Activated T-cell treated with anti-CD3 and anti-CD28 coated beads, Interleukin-2, amount 50 U/mL, for 48 hours (primary cell): ENCODE measurements around the gene KIF27.
"Not testable (repeated sequence)": the region's sequence is repeated elsewhere in the genome, so short reads cannot be mapped to it uniquely, and the experiment has no call there.

Source experiments
- DNase-seq, 2 experiments: peaks; one replicate each; pipeline ENCODE4 v3.0.0-alpha.2; 2020

KIF27 gene

DNA sequence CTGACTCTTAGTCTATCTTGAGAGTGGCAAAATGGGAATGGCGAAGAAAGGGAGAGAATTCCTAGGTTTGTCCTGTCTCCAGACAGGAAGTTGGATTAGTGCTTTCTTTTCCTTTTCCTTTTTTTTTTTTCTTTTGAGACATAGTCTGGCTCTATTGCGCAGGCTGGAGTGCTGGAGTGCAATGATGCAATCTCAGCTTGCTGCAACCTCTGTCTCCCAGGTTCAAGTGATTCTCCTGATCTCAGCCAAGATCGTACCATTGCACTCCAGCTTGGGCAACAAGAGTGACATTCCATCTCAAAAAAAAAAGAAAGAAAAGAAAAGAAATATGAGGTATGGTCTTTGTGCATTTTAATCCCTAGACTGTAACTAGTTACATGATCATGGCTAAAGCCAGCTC, 12.6 kb upstream of the KIF27 start:
- no peak for DNase-seq

DNA sequence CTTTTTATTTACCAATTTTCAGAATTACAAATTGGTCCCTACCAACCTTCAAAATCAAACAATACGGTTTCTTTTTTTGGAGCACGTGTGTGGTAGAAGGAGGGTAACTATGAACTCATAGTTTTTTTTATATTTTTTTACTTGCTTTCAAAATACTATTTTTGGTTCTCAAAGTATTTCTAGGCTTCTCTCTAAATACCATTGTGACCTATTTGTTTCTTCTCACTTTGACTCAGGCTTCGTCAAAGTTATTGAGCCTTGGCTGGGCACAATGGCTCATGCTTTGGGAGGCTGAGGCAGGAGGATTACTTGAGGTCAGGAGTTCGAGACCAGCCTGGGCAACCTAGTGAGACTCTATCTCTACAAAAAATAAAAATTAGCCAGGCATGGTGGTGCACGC, 11.6 kb upstream of the KIF27 start:
- no peak for DNase-seq

DNA sequence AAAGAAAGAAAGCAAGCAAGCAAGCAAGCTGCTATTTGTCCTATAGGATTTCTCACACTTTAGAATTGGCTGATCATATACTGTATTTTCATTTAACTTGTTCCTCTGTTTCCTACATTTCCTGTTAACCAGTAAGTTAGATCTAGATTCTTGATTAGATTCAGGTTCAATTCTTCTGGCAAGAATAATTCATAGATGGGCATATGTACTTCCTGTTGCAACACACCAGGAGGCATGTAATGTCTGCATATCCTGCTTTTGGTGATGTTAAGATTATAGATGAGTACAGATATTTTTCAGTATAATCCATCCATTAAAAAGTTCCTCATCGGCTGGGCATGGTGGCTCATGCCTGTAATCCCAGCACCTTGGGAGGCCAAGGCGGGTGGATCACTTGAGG, 10.8 kb upstream of the KIF27 start:
- no peak for DNase-seq

DNA sequence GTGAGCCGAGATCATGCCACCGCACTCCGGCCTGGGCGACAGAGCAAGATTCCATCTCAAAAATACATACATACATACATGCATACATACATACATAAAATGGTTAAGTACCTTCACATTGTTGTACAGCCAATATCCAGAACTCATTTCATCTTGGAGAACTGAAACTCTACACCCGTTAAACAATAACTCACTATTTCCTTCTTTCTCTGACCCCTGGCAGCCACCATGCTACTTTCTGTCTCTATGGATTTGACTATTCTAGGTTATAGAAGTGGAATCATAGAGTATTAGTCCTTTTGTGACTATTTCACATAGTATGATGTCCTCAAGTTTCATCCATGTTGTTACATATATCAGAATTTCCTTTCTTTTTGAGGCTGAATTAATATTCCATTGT, 9.6 kb upstream of the KIF27 start:
- DNase-seq: no peak

DNA sequence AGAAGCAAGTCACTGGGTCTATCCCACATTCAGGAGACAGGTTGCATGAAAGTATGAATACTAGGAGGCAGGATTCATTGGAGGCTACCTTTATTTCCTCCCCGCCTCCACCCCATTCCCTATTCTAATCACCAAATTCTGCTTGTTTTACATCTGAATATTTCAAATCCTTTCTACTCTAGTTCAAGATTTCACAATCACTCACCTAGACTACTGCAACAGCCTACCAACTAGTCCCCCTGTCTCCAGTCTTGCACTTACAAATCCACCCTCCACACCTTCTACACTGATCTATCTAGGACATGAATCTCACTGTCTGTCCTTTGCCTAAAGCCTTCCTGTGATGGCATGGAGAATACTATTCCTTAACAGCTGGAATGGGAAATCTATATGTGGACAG, 6.4 kb upstream of the KIF27 start:
- DNase-seq: no peak

DNA sequence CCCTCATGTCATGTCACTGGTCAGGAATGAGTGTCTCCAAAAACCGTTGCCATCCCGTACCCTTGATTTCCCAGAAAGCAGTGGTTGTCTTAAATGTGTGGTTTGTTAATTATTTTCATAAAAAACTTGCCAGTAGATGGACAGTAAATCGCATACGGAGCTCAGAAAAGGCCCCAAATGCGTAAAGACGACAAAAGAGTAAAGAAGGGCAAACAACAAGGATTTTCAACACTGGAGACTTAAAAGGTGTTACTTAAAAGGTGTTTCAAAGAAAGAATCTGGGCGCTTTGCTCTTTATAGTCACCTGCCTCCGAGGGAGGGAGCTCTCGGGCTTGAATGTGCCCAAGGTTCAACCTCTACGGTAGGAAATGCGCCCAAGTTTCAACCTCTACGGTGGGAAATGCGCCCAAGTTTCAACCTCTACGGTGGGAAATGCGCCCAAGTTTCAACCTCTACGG, 734 bp downstream of the KIF27 start:
- DNase-seq: no peak

DNA sequence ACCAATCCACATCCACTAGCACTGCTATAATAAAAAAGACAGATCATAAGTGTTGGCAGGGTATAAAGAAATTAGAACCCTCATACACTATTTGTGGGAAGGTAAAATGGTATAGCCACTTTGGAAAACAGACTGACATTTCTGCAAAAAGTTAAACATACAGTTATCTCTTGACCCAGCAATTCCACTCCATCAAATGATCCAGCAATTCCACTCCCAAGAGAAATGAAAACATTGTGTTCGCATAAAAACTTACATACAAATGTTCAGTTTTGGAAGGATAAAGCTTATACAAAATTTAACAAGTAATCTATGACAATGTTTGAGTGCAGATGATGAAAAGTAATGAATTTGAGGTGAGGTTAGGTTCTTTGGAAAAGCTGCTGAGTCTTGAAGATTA, 2.1 kb downstream of the KIF27 start:
- no peak for DNase-seq

DNA sequence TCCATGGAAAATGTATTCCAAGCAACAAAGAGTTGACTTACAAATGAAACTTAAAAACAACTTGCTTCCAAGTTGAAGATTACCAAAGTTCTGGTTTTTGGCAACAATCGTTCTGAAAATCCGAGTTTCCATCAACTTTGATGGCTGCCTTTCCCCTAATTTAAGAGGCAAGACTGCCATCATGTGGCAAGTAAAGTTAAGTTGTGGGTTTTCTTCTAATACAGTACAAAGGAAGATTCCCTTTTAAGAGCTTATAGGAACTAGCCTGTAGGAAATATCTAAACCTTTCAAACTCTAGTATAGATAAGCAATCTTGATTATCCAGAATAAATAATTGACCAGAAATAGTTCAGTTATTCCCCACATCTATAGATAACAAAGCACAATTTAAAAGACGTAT, 9.0 kb downstream of the KIF27 start:
- DNase-seq: not testable (repeated sequence)

DNA sequence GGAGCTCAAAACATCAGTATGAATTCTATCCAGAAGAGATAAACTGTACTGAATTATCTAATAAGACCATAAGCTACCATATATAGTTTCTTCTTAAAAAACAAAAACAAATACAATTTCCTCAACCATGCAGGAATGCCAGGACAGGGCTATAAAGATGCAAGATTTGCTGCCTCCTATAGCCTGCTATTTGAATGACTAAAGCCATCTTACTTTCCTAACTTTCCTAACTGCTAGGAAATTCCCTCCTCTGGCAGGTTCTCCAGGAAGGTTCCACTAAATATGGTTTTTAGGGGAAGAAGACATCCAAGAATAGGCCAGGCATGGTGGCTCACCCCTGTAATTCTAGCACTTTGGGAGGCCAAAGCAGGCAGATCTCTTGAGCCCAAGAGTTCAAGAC, 15.1 kb downstream of the KIF27 start:
- DNase-seq: no peak

DNA sequence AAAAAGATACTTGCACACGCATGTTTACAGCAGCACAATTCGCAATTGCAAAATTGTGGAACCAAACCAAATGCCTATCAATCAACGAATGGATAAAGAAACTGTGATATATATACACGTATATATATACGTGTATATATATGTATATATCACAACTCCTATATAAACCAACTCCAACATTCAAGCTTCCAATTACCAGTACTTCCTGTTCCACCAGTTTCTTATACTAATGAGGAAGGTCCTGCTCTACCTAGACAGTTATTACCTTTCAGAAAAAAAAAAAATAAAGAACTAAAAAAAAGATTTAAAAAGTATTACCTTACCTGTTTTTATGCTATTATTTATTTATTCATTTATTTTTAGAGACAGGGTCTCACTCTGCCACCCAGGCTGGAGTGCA, 20.6 kb downstream of the KIF27 start:
- not testable (repeated sequence) for DNase-seq

DNA sequence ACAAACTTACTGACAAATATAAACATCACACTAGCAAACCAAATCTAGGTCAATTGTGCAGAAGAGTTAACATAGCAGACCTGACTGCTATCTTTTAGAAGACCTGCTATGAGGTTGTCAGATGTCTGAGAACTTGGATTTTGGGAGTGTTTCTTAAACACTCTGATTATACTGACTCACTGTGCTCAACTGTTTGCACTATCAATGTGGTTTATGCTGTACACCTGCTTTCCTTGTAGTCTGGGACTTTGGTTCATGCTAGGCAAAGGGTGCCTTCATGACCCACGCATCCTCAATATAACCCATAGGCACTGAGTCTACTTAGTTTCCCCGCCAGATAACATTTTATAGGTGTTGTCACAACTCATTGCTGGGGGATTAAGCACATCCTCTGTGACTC, 26.9 kb downstream of the KIF27 start:
- DNase-seq: not testable (repeated sequence)

DNA sequence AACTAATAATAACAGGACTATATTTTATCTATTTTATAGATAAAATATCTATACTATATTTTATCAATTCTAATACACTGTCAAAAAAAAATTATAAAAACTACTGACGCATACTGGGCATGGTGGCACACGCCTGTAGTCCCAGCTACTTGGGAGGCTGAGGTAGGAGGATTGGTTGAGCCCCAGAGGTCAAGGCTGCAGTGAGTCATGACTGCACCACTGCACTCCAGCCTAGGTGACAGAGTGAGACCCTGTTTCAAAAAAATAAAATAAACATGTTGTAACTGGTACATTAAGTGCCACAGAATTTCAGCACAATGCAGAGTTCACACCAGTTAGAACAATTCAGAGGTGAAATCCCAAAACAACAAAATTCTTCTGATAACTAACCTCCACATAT, 34.7 kb downstream of the KIF27 start:
- DNase-seq: not testable (repeated sequence)

DNA sequence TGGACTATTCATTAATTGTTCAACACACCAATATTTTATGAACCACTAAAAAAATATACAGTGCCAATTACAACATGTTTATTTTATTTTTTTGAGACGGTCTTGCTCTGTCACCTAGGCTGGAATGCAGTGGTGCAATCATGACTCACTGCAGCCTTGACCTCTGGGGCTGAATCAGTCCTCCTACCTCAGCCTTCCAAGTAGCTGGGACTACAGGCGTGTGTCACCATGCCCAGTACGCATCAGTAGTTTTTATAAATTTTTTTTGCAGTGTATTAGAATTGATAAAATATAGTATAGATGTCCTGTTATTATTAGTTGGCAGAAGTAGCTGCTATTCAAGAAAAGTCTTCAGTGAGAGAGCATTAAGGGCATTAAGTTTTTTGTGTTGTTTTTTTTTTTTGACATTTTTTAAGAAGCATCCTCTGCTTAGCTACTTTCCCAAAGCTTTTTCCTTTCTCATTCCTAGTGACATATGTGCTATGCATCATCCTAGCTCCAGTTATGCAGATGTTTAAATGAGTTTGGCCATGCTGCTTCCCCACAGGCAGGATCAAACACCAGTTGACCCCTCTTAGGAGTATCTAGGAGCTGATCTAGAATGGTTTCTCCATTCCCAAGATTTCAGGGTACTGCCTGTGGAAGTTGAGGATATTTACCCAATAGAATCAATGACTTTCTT, 35.5 kb downstream of the KIF27 start:
- DNase-seq: not testable (repeated sequence)

DNA sequence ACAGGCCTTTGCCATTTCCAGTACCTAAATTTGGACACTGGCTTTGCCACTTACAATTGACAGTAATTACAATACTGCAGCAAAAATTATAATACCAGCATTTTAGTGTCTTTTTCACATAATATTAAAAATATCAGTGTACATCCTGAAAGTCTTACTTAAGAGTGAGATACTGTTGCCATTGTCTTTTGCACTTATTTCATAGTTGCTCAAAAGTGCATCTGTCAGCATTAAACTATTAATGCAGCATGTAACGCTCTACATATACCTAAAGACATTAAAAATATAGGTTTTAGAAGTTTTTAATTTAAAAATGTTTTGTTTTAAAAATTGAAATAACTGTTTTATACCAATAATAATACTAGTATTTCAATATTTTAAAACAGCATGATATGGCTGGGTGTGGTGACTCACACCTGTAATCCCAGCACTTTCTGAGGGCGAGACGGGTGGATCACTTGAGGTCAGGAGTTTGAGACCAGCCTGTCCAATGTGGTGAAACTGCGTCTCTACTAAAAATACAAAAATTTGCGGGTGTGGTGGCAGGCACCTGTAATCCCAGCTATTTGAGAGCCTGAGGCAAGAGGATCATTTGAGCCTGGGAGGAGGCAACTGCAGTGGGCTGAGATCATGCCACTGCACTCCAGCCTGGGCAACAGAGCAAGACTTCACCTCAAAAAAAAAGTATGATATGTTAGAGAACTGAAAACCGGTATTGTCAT, 39.4 kb downstream of the KIF27 start:
- DNase-seq: not testable (repeated sequence)

DNA sequence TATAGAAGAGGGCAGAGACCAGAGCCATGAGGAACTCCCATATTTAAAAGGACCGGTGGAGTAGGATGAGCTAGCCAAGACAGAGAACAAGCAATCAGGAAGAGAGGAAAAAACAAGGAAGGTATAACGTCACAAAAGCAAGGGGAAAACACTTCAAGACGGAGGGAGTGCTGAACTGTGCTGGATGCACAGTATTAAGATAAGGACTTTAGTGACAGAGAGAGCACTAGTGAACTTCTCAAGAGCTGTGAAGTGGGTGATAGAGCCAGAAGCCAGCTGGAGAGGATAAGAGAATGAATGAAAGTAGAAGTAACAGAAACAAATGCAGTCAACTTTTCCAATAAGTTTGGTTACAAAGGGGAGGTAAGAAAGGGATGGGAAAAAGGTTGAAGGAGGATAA, 45.7 kb downstream of the KIF27 start:
- not testable (repeated sequence) for DNase-seq

DNA sequence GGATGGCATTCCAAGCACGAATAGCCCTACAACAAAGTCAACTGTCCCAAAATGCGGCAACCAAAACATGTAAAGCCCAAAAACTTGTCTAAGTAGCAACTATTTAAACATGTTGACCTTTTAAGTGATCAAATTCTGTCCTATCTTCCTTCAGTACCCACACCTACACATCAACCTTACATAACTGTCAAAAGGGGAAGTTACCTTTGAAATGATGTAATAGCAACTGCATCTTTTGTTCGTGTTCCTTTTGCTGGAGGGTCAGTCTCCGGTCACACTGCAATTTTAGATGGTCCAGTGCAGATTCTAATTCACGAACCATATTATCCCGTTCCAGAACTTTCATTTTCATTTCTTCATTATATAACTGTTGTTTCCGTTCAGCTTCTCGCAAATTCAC, 71.3 kb downstream of the KIF27 start:
- not testable (repeated sequence) for DNase-seq

DNA sequence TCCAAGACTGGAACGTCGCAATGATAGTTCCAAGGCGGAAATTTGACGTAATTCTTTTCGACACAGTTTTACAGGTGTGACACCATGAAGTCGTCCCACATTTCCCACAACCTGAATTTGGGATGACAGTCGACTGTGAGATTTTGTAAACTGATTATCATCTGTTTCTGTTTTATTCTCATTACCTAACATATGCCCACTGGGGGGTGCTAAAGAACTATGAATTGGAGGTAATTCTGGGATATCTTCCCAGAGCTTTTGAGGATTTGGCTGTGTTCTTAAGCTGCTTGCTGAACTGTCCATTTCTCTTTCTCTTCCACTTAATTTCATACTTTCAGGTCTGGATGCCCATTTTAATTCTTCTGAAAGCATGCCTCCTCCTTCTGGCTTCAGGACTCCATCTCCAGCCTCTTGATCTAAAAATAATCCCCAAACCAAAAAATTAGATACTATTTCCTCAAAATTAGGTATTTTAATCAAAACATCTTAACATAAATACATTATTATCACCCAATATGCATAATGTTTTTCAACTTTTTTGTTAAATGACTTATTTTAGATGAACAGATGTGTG, 84.1 kb downstream of the KIF27 start:
- DNase-seq: not testable (repeated sequence)

DNA sequence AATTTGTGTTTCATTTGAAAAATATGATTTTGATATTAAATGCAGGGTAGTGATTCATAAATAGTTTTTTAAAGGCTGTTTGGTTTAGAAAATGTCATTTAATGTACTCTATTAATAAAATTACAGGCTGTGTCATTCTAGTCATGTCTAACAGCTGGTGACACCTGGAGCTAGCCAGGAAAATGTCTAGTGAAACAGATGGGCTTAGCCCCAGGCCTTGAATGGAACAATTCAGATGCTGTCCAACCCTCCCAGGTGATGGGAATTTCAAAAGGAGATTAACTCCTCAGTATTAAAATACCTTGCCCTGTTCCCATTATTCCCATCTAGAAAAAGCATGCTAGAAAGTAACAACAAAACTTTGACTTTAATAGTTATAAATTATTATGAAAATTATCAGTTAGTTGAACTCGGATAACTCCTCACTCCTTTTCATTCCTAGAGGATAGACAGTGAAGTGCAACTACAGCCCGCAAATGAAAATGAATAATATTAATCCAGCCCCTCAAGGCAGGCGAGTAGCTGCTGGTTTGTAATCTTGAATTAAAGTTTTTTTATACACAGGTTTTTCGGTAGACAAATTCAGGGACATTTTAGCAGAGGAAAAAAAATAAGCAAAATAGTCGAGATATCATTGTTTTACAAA, 90.7 kb downstream of the KIF27 start:
- not testable (repeated sequence) for DNase-seq

DNA sequence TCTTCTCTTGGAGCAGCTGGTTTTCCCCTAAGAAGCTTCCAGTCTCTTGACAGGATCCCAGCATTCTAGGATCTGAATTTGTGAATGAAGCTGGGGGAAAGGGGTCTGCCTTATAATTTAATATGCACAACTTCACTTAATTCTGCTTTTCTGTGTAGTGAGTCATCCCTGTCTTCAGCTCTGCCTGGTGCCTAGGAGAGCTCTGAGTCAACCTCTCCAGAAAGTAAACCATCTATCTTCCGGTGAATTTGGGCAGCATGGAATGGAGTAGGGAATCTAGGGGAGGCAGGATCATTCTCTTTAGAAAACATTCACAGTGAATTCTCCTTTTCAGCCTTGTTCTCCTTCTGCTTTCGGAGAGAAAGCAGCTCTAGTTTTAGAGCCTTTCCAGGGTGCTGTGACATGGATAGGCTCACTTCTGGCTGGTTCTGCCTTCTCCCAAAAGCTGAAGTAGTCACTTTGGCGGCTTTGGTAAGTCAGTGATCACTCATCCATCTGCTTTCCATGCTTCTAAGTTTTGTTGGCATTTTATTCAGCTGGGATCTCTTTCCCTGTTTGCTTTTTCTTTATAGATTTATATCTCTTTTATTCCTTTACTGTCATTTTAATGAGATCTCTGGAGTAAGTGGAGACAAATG, 96.1 kb downstream of the KIF27 start:
- not testable (repeated sequence) for DNase-seq

DNA sequence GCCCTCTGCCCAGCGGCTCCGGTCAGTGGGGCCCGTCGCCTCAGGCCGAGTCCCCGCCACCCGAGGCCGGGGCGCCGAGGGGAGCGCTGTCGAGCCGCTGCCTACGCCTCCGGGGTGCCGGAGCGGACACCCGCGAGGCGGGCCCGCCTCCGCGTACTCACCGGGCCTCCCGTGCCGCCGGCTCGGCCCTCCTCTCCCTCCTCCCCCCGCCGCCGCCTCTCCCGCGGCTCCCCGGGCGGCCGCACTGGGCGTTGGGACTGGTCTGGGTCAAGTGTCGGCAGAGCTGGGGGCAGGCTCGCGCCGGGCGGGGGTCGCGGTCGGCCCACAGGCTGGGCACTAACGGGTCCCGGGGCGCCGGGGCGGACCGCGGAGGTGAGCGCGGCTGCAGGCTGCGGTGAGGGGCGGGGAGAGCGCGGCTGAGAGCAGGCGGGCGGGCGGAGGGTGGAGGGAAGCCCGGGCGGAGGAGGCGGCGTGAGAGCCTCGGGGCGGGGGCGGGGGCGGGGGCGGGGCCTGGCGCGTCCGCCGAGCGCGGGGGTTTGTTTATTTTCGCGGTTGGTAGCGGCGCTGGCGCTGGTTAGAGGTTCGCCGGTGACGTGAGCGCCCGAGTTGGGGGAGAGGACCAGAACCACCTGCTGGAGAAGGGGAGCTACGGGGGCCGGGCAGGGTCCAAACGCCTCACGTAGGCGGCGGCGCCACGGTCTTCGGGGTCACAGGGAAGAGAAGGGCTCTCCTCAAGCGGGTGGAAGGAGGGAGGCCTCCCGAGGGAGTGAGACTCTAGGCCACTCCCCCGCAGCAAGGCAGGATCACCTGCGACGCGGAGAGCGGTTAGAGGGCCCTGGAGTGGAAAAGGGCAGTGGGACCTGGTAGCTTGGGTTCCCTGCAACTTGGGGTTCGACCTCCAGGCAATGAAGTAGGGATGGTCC, 103.6 kb downstream of the KIF27 start, which contains the start of gene GKAP1:
Gene GKAP1 (minus strand): TSS at position 414 of the 923 bp plus-strand sequence. CDS start 11,252 bp downstream, outside the sequence.
- peak; percentile 73 to 76 for DNase-seq

DNA sequence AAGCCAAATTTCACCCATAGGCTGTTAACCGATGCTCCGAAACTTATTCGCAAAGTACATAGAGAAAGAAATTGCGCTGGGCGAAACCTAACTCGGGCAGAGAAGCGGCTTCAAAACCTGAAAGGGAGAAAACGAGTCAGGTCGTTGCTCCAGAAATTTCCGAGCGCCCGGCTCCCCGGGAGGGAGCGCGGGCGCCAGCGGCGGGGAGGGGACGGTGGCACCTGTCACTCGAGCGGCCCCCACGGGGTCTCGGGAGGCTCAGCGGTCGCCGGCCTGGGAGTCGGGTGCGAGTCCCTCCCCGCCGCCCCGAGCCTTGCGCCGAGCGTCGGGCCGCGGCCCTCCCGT, 104.2 kb downstream of the KIF27 start:
- DNase-seq: peak in 1 of 2 experiments; percentile 50

DNA sequence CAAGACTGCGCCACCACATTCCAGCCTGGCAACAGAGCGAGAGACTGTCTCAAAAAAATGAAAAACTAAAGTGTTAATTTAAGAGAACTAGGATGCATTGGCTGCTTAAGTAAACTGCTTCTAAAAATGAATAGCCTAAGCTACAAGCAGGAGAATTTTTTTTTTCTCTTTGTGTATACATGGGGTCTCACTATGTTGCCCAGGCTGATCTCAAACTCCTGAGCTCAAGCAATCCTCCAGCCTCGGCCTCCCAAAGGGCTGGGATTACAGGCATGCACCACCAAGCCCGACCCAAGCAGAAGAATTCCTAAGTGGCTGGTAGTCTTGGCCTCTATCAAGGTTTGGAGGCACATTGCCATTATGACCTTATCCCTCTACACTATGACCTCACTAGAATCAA, 106.1 kb downstream of the KIF27 start:
- not testable (repeated sequence) for DNase-seq
